NCI-H2081 treated with DMSO at 0.1 percent for 48 hours (cell line): ENCODE data around the gene DNAAF2.
"Not testable (repeated sequence)": the region's sequence is repeated elsewhere in the genome, so short reads cannot be mapped to it uniquely, and the experiment has no call there.

ENCODE experiments used
- DNase-seq: peaks from one replicate; lab custom pipeline; 2025; lab: John Stamatoyannopoulos, UW

DNAAF2 gene

DNA sequence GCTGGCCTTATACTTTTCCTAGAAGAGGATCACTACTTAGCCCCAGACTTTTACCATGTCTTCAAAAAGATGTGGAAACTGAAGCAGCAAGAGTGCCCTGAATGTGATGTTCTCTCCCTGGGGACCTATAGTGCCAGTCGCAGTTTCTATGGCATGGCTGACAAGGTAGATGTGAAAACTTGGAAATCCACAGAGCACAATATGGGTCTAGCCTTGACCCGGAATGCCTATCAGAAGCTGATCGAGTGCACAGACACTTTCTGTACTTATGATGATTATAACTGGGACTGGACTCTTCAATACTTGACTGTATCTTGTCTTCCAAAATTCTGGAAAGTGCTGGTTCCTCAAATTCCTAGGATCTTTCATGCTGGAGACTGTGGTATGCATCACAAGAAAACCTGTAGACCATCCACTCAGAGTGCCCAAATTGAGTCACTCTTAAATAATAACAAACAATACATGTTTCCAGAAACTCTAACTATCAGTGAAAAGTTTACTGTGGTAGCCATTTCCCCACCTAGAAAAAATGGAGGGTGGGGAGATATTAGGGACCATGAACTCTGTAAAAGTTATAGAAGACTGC is 12.9 kb downstream of the DNAAF2 start:
- no peak for DNase-seq

DNA sequence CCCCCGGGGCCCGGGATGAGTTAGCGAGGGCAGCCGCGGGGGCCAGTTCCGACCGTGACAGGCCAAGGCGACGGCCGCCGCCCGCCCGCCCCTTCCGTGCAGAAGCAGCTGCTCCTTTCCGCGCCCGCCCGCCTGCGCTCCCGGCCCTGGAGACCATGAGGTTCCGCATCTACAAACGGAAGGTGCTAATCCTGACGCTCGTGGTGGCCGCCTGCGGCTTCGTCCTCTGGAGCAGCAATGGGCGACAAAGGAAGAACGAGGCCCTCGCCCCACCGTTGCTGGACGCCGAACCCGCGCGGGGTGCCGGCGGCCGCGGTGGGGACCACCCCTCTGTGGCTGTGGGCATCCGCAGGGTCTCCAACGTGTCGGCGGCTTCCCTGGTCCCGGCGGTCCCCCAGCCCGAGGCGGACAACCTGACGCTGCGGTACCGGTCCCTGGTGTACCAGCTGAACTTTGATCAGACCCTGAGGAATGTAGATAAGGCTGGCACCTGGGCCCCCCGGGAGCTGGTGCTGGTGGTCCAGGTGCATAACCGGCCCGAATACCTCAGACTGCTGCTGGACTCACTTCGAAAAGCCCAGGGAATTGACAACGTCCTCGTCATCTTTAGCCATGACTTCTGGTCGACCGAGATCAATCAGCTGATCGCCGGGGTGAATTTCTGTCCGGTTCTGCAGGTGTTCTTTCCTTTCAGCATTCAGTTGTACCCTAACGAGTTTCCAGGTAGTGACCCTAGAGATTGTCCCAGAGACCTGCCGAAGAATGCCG is 13.7 kb downstream of the DNAAF2 start:
- DNase-seq: no peak

GRCh38 chr14:49620182-49621113 is 14.6 kb downstream of the DNAAF2 start, which contains the start of the genes MGAT2 and RPL36AL:
MGAT2 (plus strand) TSS chr14:49620799; CDS start chr14:49621269, 470 bp downstream.
RPL36AL (minus strand) TSS chr14:49620626; CDS start chr14:49619104, 1,522 bp downstream.
- peak; percentile 92 for DNase-seq

- DNase-seq: no peak
Measured at GRCh38 chr14:49619730-49620129, 15.3 kb downstream of the DNAAF2 start.

DNA sequence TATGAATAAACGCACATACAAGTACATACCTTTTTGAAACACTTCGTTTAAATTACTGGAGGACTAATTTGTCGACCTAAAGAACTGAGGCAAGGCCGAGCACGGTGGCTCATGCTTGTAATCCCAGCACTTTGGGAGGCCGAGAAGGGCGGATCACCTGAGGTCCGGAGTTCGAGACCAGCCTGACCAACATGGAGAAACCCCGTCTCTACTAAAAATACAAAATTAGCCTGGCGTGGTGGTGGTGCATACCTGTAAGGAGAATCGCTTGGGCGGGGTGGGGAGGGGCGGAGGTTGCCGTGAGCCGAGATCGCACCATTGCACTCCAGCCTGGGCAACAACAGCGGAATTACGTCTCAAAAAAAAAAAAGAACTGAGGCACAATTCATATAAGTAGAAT is 15.8 kb downstream of the DNAAF2 start:
- DNase-seq: not testable (repeated sequence)

- no peak for DNase-seq
Measured at GRCh38 chr14:49617852-49618519, 17.1 kb downstream of the DNAAF2 start.

DNA sequence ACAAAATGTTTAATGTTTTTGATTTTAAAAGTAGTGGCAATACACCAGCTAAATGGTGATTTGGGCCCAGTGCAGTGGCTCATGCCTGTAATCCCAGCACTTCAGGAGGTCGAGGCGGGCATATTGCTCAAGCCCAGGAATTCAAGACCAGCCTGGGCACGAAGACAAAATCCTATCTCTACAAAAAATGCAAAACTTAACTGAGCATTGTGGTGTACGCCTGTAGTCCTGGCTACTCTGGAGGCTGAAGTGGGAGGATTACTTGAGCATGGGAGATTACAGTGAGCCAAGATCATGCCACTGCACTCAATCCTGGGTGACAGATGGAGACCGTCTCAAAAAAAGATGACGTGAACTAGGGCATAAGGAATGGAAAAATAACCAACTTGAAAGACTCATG is 19.3 kb downstream of the DNAAF2 start:
- DNase-seq: no peak

DNA sequence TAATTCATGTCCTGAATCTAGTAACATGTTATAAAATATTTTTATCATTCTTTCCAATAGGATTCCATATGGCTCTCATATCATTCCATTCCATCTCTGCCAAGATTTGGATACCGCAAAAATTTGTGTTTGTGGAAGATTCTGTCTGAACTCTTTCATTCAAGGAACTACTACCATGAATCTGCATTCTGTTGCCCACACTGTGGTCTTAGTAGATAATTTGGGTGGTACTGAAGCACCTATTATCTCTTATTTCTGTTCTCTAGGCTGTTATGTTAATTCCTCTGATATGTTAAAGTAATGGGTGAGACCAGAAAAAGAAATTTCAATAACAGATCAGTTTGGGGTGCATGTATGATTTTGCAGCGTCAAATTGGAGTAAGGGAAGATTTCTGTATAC is 20.8 kb downstream of the DNAAF2 start:
- DNase-seq: no peak

GRCh38 chr14:49612671-49613070 is 22.4 kb downstream of the DNAAF2 start:
- no peak for DNase-seq

GRCh38 chr14:49612251-49612650 is 22.8 kb downstream of the DNAAF2 start:
- DNase-seq: no peak

- DNase-seq: no peak
Measured at GRCh38 chr14:49607583-49607982, 27.5 kb downstream of the DNAAF2 start.

- DNase-seq: peak; percentile 21
Measured at GRCh38 chr14:49598485-49599300, 36.4 kb downstream of the DNAAF2 start, which contains the start of gene LRR1. LRR1 (plus strand) TSS chr14:49598940; CDS start chr14:49599021, 81 bp downstream.

- DNase-seq: no peak
Measured at GRCh38 chr14:49598189-49598484, 36.9 kb downstream of the DNAAF2 start.

DNA sequence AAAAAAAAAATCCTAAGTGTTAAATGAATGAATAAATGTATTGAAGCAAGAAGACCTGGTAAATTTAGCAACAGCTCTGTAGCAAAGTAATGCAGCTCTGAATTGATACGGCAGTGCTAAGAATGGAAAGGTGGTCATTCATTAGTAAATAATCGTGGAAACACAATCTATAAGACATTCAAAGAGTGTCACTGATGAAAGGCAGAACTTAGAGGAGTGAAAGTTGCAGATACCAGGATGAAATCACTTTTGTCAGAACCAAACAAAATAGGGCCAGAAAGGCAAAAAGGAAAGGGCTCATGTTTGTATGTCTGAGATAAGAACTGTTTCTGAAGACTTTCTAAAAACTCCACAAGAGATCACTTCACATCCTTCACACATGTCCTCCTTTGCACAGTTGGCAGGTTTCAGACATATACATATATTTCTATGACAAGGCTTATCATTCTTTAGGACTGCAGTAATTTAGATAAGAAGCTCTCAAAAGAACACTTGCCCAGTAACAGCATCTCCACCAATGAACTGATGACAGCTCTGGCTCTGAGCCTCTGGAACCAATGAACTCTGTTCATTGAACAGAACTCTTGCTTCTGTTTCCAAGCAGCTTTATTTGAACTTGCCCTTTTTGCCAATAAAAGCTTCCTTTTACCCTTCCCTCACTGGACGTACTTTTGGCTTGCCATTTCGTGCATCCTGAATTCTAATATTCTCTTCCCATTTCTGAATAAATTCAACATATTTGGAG is 40.5 kb downstream of the DNAAF2 start:
- no peak for DNase-seq

DNA sequence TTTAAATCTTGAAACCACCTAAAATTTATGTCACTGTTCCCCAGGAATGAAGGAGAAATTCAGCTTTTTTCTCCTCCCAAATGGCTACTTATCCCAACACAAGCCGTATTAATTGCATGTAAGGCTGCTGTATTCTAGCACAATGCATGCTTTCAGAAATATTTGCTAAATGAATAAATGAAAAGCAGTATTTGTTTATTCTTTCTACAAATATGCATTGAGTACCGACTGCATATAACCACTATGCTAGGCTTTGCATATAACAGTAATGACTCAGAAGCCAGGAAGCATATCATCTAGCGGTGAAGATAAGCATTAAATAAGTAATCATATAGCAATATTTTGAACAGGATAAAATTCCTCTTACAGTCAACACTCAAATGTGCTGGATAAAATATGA is 42.0 kb downstream of the DNAAF2 start:
- DNase-seq: no peak

DNA sequence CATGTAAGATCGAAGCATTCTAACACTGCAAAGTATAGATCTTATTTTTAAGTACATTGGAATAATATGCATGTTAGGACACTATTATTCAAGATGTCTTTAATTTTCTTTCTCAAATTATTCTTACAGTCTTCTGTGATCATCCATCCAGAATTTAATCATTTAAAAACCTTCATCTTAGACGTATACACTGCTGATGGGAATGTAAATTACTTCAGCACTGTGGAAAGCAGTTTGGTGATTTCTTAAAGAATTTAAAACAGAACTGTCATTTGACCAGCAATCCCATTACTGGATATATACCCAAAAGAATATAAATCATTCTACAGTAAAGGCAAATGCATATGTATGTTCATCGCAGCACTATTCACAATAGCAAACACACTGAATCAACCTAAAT is 45.7 kb downstream of the DNAAF2 start:
- no peak for DNase-seq

- DNase-seq: peak; percentile 54
Measured at GRCh38 chr14:49586673-49587460, 48.2 kb downstream of the DNAAF2 start.

DNA sequence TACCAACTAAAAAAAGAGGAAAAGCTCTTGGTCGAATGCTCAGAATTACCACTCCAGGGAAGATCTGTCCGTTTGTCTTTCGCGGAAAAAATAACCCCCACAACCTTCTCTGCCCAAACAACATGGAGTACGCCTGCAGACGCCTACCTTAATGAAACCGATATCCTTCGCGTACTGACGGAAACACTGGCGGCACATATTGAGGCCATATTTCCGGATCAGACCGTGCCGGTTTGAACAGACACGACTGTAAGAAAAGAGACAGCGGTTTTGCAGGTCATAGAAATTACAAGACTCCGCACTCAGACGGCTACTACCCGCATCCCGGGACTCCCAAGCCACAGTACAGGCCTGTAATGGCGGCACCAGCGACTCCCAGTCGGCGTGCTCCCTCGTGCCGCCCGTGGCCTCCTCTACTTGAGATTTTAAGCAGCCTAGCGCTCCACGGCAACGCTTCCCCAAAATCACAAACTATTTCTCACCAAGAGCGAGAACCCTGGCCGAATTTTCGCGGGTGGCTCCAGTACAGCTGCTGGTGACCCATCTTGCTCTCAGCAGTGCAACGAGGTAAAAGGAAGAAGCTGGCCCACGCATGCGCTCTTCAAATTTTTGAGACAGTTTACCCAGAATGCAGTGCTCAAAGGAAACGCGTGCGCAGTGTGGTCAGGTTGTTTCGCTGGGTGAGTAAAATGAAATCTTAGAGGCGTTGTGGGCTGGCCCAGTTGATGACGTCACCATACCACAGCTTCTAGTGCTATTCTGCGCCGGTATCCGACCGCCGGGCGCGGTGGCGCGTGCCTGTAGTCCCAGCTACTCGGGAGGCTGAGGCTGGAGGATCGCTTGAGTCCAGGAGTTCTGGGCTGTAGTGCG is 49.0 kb downstream of the DNAAF2 start, which contains the start of gene RPS29:
TSS of gene RPS29 (minus strand) at position 578 of the 870 bp plus-strand sequence. CDS start at position 544, 34 bp downstream.
- peak; percentile 99 for DNase-seq
